22Rv1 (cell line): ENCODE results near the gene CYP26C1.

ENCODE experiments used
- ZFX ChIP-seq: fragments of 450-650 bp; IDR thresholded peaks from 2 replicates; pipeline ENCODE4 v1.6.1; 2017; ENCODE audit warnings: antibody characterized with exemption, borderline replicate concordance
- TF ChIP-seq, protein P1 (sequence below): fragments of 450-650 bp; IDR thresholded peaks from 2 replicates; pipeline ENCODE4 v1.5.1; 2017; ENCODE audit warnings: mild to moderate bottlenecking

DNA sequence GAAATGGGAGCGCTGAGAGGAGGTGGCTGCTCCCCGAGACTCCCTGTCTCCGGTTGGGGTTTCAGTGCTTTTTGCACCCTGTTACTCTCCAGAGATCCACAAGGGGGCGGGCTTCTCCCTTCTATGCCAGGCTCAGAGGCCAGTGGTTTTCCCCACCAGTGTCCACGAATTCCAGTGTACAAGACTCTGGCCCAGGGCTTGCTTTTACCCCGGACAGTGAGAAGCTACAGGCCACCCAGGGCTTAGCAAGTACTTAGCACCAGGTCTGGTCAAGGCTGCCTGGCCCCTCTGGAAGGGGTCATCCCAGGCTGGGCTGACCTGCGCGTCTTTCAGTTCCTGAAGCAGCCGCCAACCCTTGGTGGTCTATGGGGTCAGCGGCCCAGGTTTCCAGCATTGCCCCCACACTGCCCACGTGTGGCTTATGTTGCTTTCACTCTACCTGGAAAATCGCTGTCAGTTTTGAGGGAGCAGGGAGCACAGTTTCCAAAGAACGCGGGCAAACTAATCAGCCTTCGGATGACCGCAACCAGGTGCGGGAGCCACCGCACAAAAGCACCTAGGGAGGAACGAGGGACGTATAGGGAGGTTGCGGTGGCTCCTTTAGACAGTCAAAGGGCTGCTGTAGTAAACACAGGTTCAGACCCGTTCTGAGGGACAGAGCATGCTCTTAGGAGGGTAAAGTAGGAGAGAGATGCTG, 19.9 kb downstream of the CYP26C1 start:
- TF ChIP-seq, protein P1, sequence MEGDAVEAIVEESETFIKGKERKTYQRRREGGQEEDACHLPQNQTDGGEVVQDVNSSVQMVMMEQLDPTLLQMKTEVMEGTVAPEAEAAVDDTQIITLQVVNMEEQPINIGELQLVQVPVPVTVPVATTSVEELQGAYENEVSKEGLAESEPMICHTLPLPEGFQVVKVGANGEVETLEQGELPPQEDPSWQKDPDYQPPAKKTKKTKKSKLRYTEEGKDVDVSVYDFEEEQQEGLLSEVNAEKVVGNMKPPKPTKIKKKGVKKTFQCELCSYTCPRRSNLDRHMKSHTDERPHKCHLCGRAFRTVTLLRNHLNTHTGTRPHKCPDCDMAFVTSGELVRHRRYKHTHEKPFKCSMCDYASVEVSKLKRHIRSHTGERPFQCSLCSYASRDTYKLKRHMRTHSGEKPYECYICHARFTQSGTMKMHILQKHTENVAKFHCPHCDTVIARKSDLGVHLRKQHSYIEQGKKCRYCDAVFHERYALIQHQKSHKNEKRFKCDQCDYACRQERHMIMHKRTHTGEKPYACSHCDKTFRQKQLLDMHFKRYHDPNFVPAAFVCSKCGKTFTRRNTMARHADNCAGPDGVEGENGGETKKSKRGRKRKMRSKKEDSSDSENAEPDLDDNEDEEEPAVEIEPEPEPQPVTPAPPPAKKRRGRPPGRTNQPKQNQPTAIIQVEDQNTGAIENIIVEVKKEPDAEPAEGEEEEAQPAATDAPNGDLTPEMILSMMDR = peak; percentile 91
- no peak for TF ChIP-seq ZFX
